RWPE1 (cell line): ENCODE data around the gene PILRA.

Experiments used
- CTCF ChIA-PET: fragments of 350-600 bp; sonication (Branson Sonifier 250); formaldehyde crosslinking; extraction: SDS; loops from one replicate; lab custom pipeline; 2021; lab: Yijun Ruan, JAX
- POLR2A ChIA-PET: fragments of 400-600 bp; formaldehyde crosslinking; extraction: SDS; loops from one replicate; lab custom pipeline; 2020; ENCODE audit warnings: antibody characterized with exemption; ENCODE audit not compliant: low non-redundant PET; lab: Yijun Ruan, JAX
- DNase-seq: peaks from one replicate; pipeline ENCODE4 v3.0.0; 2012; ENCODE audit warnings: low spot score
- H3K27ac ChIP-seq: fragments of 450-650 bp; 2 replicates; pipeline ENCODE4 v1.5.1; 2017
- CTCF ChIP-seq: fragments of 450-650 bp; conservative IDR thresholded peaks from 2 replicates; pipeline ENCODE4 v1.5.1; 2017; ENCODE audit warnings: low read depth, mild to moderate bottlenecking

PILRA gene

GRCh38 chr7:100413889-100414288, 40.6 kb downstream of the PILRA start:
- H3K27ac ChIP-seq = no peak overlapping the region
- no peak for DNase-seq
- CTCF ChIA-PET = no interaction called here
- POLR2A ChIA-PET = no interaction called here
- no peak for TF ChIP-seq CTCF

GRCh38 chr7:100415448-100415847, 42.2 kb downstream of the PILRA start:
- POLR2A ChIA-PET = no interaction called here
- no peak overlapping the region for H3K27ac ChIP-seq
- TF ChIP-seq CTCF = no peak
- CTCF ChIA-PET = no interaction called here
- no peak for DNase-seq

GRCh38 chr7:100418930-100419659, 45.8 kb downstream of the PILRA start:
- DNase-seq = no peak
- POLR2A ChIA-PET = interaction anchor here (0.7 to 1.5 kb wide), 2 partner anchors 10 to 121 kb away, joined by 3 to 5 read pairs; partner anchors contain the start of gene ZCWPW1
- H3K27ac ChIP-seq = no peak overlapping the region
- TF ChIP-seq CTCF = no peak
- CTCF ChIA-PET = interaction anchor here (0.6 to 1.4 kb wide), 2 partner anchors 11 to 243 kb away, joined by 3 to 5 read pairs; no protein-coding TSS in a partner anchor

- ChIA-PET CTCF (interaction anchor here (0.6 to 1.1 kb wide), 3 partner anchors 12 to 288 kb away, joined by 4 read pairs; no protein-coding TSS in a partner anchor), POLR2A (interaction anchor here (1.5 kb wide), 1 partner anchor 9 kb away, joined by 3 read pairs; the partner anchor contains the start of gene ZCWPW1)
- H3K27ac ChIP-seq = no peak overlapping the region
- no peak for DNase-seq
- no peak for TF ChIP-seq CTCF
Observed at GRCh38 chr7:100419660-100420226, 46.5 kb downstream of the PILRA start.

- DNase-seq = no peak
- no peak overlapping the region for H3K27ac ChIP-seq
- no peak for TF ChIP-seq CTCF
- POLR2A ChIA-PET = no interaction called here
- CTCF ChIA-PET = no interaction called here
Observed at GRCh38 chr7:100423315-100423714, 50.0 kb downstream of the PILRA start.

- no peak for DNase-seq
- H3K27ac ChIP-seq = no peak overlapping the region
- CTCF ChIA-PET = no interaction called here
- TF ChIP-seq CTCF = no peak
- POLR2A ChIA-PET = no interaction called here
Observed at GRCh38 chr7:100425347-100425746, 52.1 kb downstream of the PILRA start.
